DND-41 (cell line): ENCODE data around the gene NME9.

Experiments used
- CTCF ChIP-seq: IDR thresholded peaks from 2 replicates; pipeline ENCODE4 v1.5.1; 2012; ENCODE audit warnings: borderline replicate concordance, low read length, moderate library complexity, mild to moderate bottlenecking; ENCODE audit not compliant: poor library complexity, severe bottlenecking; ENCODE audit errors: extremely low read depth
- EZH2 ChIP-seq: IDR thresholded peaks from 3 replicates; pipeline ENCODE4 v1.6.1; 2012; ENCODE audit warnings: borderline replicate concordance, low read depth, mild to moderate bottlenecking, moderate library complexity, low read length, inconsistent platforms; ENCODE audit not compliant: severe bottlenecking

DNA sequence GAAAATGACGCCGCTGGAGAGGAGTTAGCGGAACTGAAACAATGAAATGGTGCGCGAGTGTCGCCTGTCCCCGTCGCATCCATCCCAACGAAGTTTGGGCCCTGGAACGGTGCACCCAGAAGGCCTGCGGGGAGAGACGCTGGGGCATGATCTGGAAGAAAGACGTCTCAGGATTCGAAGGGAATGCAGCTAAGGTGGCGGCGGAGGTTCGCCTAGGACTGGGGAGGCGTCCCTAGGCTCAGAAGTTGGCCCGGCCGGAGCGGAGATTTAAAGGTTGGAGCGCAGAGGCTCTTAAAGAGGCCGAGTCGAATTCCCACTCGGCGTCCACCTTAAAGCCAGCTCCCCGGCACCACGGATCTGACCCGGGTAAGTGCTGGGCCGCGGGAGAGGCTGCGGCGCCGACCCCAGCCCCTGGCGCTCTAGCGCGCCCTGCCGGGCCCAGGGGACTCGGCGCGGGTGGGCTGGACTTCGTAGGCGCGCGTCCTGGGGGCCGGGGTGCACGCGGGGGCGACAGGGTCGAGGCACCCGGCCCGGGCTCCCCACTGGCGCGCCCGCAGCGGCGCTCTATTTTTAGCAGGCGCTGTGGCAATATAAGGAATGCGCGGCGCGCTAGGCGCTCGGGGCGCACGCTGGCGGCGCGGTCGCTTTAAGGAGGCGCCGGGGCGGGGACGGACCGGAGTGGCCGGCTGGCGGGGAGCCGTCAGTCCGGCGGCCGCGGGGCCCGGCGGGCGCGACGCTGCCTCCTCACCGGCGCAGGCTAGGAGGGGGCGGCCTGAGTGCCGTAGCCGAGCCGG lies 18.5 kb upstream of the NME9 start, which contains the start of gene MRAS:
- TF ChIP-seq CTCF (no peak), EZH2 (no peak)
